ENCODE data around the gene TMEM255B.

GRCh38 chr13:113784645-113785024 lies 25.6 kb downstream of the TMEM255B start:
- TF ChIP-seq POLR2A (IDR thresholded peaks at IDR 0.05; ENCODE audit: low read length): no peak
- TF ChIP-seq GATA1 (IDR thresholded peaks at IDR 0.05; ENCODE audit: low read depth, low read length): no peak
